SK-N-MC (cell line): ENCODE results near the gene FAT1.

Experiments used
- EZH2 ChIP-seq: fragments of 200-600 bp; sonication (generic); IDR thresholded peaks from one replicate; pipeline ENCODE4 v1.6.1; 2017; ENCODE audit warnings: antibody characterized with exemption
- POLR2AphosphoS5 ChIP-seq: IDR thresholded peaks from 2 replicates; pipeline ENCODE4 v1.6.1; 2012; ENCODE audit warnings: mild to moderate bottlenecking, low read depth, low read length, borderline replicate concordance

- TF ChIP-seq POLR2AphosphoS5 (no peak), EZH2 (no peak)
Measured at GRCh38 chr4:186688150-186688943, 35.3 kb downstream of the FAT1 start.
